GM19099 (cell line): ENCODE measurements around the gene PDE10A.

ENCODE experiments used
- POLR2A ChIP-seq: IDR thresholded peaks from 3 replicates; pipeline ENCODE4 v1.6.1; 2011; ENCODE audit warnings: low read depth; ENCODE audit not compliant: insufficient read length; ENCODE audit errors: extremely low read depth

Gene PDE10A

DNA sequence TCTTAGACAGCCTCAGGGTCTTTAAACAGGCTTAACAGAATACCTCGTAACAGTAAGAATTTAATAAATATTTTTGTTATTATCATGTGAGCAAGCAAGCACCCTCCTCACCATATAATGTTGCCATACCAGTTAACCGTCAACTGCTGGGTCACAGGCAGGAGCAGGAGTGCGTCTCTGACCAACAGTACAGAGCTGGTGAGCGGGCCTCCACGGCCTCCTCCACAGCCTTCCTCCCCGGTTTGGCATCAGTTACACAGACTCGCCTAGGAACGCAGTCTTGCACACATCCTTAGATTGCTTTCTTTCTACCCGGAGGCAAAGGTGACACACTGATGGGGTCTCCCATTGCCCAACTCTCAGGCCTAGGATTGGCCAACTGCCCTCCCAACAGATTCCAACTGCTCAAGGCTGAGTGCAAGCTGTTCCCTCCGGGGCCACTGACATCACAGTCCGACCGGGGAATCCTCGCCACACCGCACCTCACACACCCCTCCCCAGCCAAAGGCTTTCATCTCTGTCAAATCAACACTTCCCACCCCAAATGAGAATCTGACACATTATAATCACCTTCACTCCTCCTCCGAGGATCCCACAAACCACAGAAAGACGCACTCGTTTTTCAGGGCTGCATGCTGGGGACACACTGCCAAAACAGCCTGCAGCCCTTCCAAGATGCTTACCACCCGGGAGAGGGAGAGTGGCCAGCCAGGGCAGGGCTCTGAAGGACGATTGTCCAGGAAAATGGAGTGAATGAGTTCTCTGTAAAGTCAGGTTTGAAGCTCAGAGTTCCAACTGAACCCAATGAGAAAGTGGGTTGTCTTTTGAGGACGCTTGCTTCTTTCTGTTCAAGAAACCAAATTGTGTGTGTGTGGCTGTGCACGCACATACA is 63.2 kb downstream of the PDE10A start:
- no peak for TF ChIP-seq POLR2A

- no peak for TF ChIP-seq POLR2A
Measured at GRCh38 chr6:165599121-165599520, 63.9 kb downstream of the PDE10A start.

GRCh38 chr6:165597821-165598220 is 65.2 kb downstream of the PDE10A start:
- no peak for TF ChIP-seq POLR2A

DNA sequence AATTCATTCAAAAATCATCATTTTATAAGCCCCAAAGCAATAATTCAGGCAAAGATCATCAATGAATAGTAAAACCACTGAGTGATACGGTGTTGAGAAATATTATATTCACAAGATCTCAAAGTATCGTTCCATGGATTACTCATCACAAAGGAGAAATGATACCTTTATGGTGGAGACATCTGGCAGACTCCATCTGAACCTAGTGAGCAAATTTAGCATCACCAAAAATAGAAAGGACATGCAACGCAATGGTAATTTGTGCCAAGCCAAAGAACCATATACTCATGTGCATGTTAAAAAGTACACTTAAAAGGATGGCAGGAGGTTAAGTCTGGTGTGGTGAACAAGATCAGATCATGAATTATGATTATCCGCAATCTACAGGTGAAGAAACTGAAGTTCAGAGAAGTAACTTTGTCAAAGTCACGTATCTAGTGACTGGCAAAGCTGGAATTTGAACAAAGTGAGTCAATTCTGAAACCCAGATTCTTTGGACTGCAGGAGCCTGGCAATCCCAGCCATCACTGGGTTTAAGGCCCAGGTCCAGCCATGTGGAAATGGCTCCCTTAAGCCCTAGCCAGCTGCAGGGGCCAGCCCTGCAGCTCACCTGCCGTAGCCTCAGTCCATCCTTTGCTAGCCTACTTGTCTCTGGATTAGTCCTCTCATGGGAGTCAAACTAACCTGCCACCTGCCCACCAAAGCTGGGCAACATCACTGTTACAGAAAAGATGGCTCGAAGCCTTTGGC is 68.3 kb downstream of the PDE10A start:
- no peak for TF ChIP-seq POLR2A

DNA sequence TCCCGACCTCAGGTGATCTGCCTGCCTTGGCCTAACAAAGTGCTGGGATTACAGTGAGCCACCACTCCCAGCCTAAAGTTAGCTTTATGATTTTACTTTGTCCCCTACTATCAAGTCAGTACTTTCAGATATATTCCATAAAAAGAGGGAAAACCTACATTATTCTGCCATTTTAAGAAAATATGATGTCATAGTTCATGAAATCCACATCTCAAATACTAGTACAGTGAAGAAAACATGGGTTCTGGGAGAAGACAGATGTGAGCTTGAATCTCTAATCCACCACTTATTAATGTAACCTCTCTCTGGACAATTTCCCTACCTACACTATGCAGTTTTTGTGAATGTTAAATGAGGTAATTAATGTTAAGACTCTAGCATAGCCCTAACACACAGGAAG is 74.5 kb downstream of the PDE10A start:
- TF ChIP-seq POLR2A: no peak

DNA sequence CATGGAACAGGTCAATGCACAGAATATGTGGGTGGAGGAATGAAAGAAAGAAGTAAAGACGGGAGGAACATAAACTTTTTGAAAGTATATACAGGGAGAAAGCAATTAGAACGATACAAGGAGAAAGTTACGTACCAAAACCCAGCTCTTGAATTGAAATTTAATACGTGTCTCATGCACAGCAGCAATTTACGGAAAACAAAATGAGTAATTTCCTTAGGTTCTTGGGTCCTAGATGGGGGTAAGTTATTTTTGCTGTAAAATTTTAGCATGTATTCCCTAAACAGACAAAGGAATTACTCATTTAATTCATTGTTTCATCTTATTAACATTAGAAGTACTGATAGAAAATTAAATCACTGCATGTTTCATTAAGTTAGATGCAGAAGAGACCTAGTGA is 75.8 kb downstream of the PDE10A start:
- no peak for TF ChIP-seq POLR2A

GRCh38 chr6:165586706-165587105 is 76.3 kb downstream of the PDE10A start:
- no peak for TF ChIP-seq POLR2A

- no peak for TF ChIP-seq POLR2A
Measured at GRCh38 chr6:165585060-165585459, 78.0 kb downstream of the PDE10A start.

DNA sequence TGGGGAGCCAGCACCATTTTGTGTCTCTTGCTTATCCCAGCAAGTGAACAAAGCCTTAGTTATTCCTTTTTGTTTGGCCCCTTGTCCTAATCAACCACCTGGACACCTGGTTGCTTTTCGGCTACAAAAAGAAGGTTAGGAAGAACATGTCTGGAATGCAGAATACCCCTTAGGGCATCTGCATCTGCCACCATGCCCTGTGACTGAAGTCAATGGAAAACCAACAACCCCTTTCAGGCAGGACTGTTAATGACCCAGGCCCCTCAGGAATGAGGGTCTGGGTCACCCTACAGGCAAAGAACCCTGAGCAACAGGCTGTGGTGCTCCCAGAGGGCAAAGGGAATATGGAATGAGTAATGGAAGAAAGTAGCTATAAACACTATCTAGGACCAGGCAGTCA is 78.5 kb downstream of the PDE10A start:
- TF ChIP-seq POLR2A: no peak

GRCh38 chr6:165581678-165582077 is 81.4 kb downstream of the PDE10A start:
- no peak for TF ChIP-seq POLR2A

DNA sequence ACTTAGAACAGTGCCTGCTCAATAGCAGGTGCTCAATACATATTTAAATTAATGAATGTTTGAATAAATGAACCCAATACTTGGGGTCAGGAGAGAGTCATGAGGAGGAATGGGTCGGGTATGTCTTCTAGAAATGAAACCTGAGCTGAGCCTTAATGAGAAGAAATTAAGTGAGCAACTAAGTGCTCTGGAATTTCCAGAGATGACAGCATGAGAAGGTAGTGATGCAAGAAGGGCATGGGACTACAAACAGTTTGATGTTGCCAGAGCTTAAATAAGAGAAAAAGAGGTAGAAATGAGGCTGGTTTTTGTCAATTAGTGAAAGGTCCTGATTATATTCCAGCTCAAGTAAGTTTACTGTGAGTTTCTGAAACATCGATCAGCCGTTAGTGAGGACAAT is 82.9 kb downstream of the PDE10A start:
- no peak for TF ChIP-seq POLR2A

- TF ChIP-seq POLR2A: no peak
Measured at GRCh38 chr6:165579151-165579550, 83.9 kb downstream of the PDE10A start.

- no peak for TF ChIP-seq POLR2A
Measured at GRCh38 chr6:165577556-165577955, 85.5 kb downstream of the PDE10A start.

GRCh38 chr6:165575158-165575549 is 87.9 kb downstream of the PDE10A start:
- no peak for TF ChIP-seq POLR2A

GRCh38 chr6:165574220-165575157 is 88.6 kb downstream of the PDE10A start:
- TF ChIP-seq POLR2A: no peak

DNA sequence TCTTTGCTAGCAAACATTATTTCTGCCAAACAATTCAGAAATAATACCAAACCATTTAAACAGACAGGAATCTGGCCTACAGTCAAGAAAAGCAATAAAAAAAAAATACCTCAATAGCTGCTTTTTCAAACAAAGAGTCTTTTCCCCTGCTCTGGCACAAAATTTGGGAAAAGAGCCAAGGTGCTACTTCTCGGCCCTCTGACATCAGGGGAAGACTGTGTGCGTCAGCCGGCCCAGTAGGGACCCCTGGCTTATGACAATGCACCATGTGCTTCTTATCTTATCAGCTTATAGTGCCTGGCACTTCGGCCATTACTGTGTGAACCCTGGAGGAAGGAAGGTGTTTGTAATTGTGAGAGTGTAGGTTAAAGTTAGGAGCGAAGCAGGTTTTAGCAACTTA is 89.4 kb downstream of the PDE10A start:
- no peak for TF ChIP-seq POLR2A

- TF ChIP-seq POLR2A: no peak
Measured at GRCh38 chr6:165571721-165572132, 91.3 kb downstream of the PDE10A start.
